ENCODE data around the gene FRMD4A. TPM values are rescaled to one million over a fixed set of nuclear protein-coding genes. Genes with fewer than 3 reads are reported as not detected.

FRMD4A gene
- polyA plus RNA-seq, 1 of the 3 experiments (the other 2 are of a cell fraction) = 37.7 TPM

DNA sequence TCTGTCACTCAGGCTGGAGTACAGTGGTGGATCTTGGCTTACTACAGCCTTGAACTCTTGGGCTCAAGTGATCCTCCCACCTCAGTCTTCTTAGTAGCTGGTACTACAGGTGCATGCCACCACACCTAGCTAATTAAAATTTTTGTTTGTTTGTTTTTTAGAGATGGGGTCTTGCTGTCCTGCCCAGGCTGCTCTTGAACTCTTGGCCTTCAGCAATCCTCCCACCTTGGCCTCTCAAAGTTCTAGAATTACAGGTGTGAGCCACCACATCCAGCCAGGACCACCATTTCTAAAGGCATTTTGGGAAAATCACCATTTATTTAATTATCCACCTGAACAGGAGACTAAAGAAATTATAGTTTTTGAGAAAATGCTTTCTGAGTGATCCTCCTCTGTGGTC, 491.7 kb downstream of the FRMD4A start:
- CTCF ChIA-PET = no interaction called here
- peak overlapping the region in 1 of 2 experiments; percentile 90; a peak in 2 of 4 replicates for H3K27ac ChIP-seq (ENCODE audit: low read depth in 2 of 2, low read length in 1 of 2)
- H3K79me2 ChIP-seq (ENCODE audit: insufficient read depth) = peaks cover 85% of the 10 kb centered on the region
- TF ChIP-seq SMC3 (IDR thresholded peaks at IDR 0.05; ENCODE audit: low read depth, low read length) (no peak), MXI1 (IDR thresholded peaks at IDR 0.05; ENCODE audit: low read depth, low read length) (no peak)
- H3F3A ChIP-seq (replicated peaks; ENCODE audit: insufficient read depth) = peaks cover 9% of the 10 kb centered on the region
- no peak overlapping the region for H3K4me3 ChIP-seq (ENCODE audit: low read depth in 2 of 2, low read length in 1 of 2)
- H3K27me3 ChIP-seq (ENCODE audit: insufficient read depth) = no peaks in the 10 kb centered on the region
- no peak overlapping the region for H3K4me2 ChIP-seq
- peaks cover 22% of the 10 kb centered on the region in 2 experiments for H3K4me1 ChIP-seq (ENCODE audit: control insufficient read depth in 1 of 2, insufficient read depth in 2 of 2, low read depth in 1 of 2, low read length in 1 of 2)
- no peaks in the 10 kb centered on the region for H3K9me2 ChIP-seq
- H3K9me3 ChIP-seq = no peaks in the 10 kb centered on the region
- DNase-seq = no peak
- H4K20me1 ChIP-seq (ENCODE audit: insufficient read depth) = no peaks in the 10 kb centered on the region
- peaks cover 0 to under 1% of the 10 kb centered on the region in 2 experiments for H3K36me3 ChIP-seq (replicated peaks in 1 of 2; ENCODE audit: control insufficient read depth in 1 of 2, insufficient read depth in 2 of 2, low read length in 1 of 2)
- no peak overlapping the region for H3K9ac ChIP-seq
- H2AFZ ChIP-seq (ENCODE audit: low read depth) = no peak overlapping the region
- POLR2A ChIA-PET = no interaction called here

DNA sequence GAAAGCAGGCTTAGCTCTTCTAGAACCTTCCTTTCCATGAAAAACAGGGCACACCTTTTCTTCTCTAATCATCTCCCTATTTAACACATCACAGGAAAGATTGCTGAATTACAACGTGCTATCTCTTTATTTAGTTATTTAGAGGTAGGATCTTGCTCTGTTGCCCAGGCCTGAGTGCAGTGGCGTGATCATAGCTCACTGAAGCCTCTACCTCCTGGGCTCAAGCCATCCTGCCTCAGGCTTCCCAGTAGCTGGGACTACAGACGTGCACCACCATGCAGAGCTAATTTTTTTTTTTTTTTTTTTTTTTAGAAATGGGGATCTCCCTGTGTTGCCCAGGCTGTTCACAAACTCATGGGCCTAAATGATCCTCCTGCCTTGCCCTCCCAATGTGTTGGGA, 492.8 kb downstream of the FRMD4A start:
- WGBS (ENCODE audit: low lambda C conversion rate) = 80% methylated on average over 3 of the region's 3 CpGs
- DNase-seq = no peak
- Histone ChIP-seq H4K20me1 (ENCODE audit: insufficient read depth) (no peaks in the 10 kb centered on the region), H2AFZ (ENCODE audit: low read depth) (no peak overlapping the region), H3F3A (replicated peaks; ENCODE audit: insufficient read depth) (peaks cover 9% of the 10 kb centered on the region), H3K4me2 (no peak overlapping the region), H3K4me1 (ENCODE audit: control insufficient read depth in 1 of 2, insufficient read depth in 2 of 2, low read depth in 1 of 2, low read length in 1 of 2) (peaks cover 21 to 27% of the 10 kb centered on the region in 2 experiments), H3K27me3 (ENCODE audit: insufficient read depth) (no peaks in the 10 kb centered on the region), H3K9ac (no peak overlapping the region), H3K9me2 (no peaks in the 10 kb centered on the region), H3K79me2 (ENCODE audit: insufficient read depth) (peaks cover 85% of the 10 kb centered on the region), H3K36me3 (replicated peaks in 1 of 2; ENCODE audit: control insufficient read depth in 1 of 2, insufficient read depth in 2 of 2, low read length in 1 of 2) (no peaks in the 10 kb centered on the region), H3K4me3 (ENCODE audit: low read depth in 2 of 2, low read length in 1 of 2) (no peak overlapping the region), H3K27ac (ENCODE audit: low read depth in 2 of 2, low read length in 1 of 2) (no peak overlapping the region), H3K9me3 (no peaks in the 10 kb centered on the region)
- POLR2A ChIA-PET = no interaction called here
- CTCF ChIA-PET = no interaction called here
- TF ChIP-seq, protein P1, sequence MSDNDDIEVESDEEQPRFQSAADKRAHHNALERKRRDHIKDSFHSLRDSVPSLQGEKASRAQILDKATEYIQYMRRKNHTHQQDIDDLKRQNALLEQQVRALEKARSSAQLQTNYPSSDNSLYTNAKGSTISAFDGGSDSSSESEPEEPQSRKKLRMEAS (IDR thresholded peaks at IDR 0.05; ENCODE audit: low read depth) = no peak
- no peak for TF ChIP-seq YY1 (IDR thresholded peaks at IDR 0.05; ENCODE audit: low read depth)

DNA sequence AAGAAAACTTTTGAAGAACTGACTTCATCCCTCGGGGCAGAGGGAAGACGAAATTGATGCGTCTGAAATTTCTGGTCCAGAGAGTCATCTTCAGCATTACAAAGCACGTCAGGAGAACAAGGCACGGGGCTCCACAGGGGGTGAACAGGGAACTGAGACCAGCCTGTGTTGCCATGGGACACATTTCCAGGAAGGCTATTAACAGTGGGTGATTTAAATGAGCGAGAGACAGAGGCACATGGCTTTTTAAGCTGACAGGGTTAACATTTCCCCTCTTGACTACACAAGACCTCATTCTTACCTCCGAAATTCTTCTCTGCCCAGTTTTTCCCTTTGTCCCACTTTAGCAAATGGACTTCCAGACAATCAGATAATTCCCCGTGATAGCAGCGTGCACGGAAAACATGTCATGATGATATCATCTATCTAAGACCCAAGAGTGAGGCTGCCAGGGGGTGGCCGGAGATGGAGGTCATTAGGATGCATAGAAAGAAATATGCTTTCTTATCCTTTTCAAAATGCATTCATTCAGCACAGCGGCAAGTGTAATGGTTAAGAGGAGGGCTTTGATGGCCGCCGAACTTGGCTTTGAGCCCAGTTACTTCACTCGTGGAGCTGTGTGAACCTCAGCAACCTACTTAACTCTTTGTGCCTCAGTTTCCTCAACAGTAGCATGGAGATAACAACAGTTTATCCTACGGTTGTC, 496.0 kb downstream of the FRMD4A start:
- Histone ChIP-seq H3F3A (replicated peaks; ENCODE audit: insufficient read depth) (peaks cover 9% of the 10 kb centered on the region), H3K27ac (ENCODE audit: low read depth in 2 of 2, low read length in 1 of 2) (peak overlapping the region; percentile 83 to 87), H3K79me2 (ENCODE audit: insufficient read depth) (peaks cover 94% of the 10 kb centered on the region), H3K4me3 (ENCODE audit: low read depth in 2 of 2, low read length in 1 of 2) (peak overlapping the region; percentile 18 to 29; a peak in 3 of 4 replicates), H3K4me2 (peak overlapping the region; percentile 59), H3K9me3 (no peaks in the 10 kb centered on the region), H2AFZ (ENCODE audit: low read depth) (no peak overlapping the region), H3K4me1 (ENCODE audit: control insufficient read depth in 1 of 2, insufficient read depth in 2 of 2, low read depth in 1 of 2, low read length in 1 of 2) (peaks cover 20 to 25% of the 10 kb centered on the region in 2 experiments), H3K27me3 (ENCODE audit: insufficient read depth) (no peaks in the 10 kb centered on the region), H3K9ac (peak overlapping the region; percentile 50), H3K9me2 (no peaks in the 10 kb centered on the region), H3K36me3 (replicated peaks in 1 of 2; ENCODE audit: control insufficient read depth in 1 of 2, insufficient read depth in 2 of 2, low read length in 1 of 2) (peaks cover 0 to 6% of the 10 kb centered on the region in 2 experiments), H4K20me1 (ENCODE audit: insufficient read depth) (no peaks in the 10 kb centered on the region)
- ChIA-PET CTCF (no interaction called here), POLR2A (no interaction called here)
- DNase-seq = peak; percentile 65
- WGBS (ENCODE audit: low lambda C conversion rate) = 9% methylated on average over 16 of the region's 16 CpGs
- TF ChIP-seq, protein P2, sequence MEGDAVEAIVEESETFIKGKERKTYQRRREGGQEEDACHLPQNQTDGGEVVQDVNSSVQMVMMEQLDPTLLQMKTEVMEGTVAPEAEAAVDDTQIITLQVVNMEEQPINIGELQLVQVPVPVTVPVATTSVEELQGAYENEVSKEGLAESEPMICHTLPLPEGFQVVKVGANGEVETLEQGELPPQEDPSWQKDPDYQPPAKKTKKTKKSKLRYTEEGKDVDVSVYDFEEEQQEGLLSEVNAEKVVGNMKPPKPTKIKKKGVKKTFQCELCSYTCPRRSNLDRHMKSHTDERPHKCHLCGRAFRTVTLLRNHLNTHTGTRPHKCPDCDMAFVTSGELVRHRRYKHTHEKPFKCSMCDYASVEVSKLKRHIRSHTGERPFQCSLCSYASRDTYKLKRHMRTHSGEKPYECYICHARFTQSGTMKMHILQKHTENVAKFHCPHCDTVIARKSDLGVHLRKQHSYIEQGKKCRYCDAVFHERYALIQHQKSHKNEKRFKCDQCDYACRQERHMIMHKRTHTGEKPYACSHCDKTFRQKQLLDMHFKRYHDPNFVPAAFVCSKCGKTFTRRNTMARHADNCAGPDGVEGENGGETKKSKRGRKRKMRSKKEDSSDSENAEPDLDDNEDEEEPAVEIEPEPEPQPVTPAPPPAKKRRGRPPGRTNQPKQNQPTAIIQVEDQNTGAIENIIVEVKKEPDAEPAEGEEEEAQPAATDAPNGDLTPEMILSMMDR (IDR thresholded peaks at IDR 0.05) = no peak
- TF ChIP-seq TAF1 (IDR thresholded peaks at IDR 0.05; ENCODE audit: borderline replicate concordance, low read depth, low read length) = no peak
- TF ChIP-seq EZH2phosphoT487 (IDR thresholded peaks at IDR 0.05; ENCODE audit: borderline replicate concordance, low read depth) = no peak
- no peak for TF ChIP-seq MEF2A (IDR thresholded peaks at IDR 0.05; ENCODE audit: borderline replicate concordance, low read depth)
- TF ChIP-seq, protein P3, sequence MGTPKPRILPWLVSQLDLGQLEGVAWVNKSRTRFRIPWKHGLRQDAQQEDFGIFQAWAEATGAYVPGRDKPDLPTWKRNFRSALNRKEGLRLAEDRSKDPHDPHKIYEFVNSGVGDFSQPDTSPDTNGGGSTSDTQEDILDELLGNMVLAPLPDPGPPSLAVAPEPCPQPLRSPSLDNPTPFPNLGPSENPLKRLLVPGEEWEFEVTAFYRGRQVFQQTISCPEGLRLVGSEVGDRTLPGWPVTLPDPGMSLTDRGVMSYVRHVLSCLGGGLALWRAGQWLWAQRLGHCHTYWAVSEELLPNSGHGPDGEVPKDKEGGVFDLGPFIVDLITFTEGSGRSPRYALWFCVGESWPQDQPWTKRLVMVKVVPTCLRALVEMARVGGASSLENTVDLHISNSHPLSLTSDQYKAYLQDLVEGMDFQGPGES (IDR thresholded peaks at IDR 0.05; ENCODE audit: low read depth, low read length) = no peak
- no peak for TF ChIP-seq GABPA (IDR thresholded peaks at IDR 0.05; ENCODE audit: low read depth)
- peak; percentile 55; the same call in 1 of the 2 replicates for TF ChIP-seq RXRA (IDR thresholded peaks at IDR 0.05; ENCODE audit: borderline replicate concordance, low read depth)
- TF ChIP-seq FOXM1 (IDR thresholded peaks at IDR 0.05; ENCODE audit: low read depth) = no peak
- no peak for TF ChIP-seq FOXJ3 (CRISPR knock-in tag; IDR thresholded peaks at IDR 0.05)
- TF ChIP-seq YY1 (IDR thresholded peaks at IDR 0.05; ENCODE audit: low read depth) = no peak
- TF ChIP-seq NFIC (IDR thresholded peaks at IDR 0.05; ENCODE audit: borderline replicate concordance) = peak; percentile 56
- peak; percentile 32; the same call in 1 of the 2 replicates for TF ChIP-seq RCOR1 (IDR thresholded peaks at IDR 0.05; ENCODE audit: low read length)
- TF ChIP-seq SIN3A (IDR thresholded peaks at IDR 0.05; ENCODE audit: borderline replicate concordance, low read depth, low read length) = peak; percentile 28; the same call in 1 of the 2 replicates
- no peak for TF ChIP-seq SMC3 (IDR thresholded peaks at IDR 0.05; ENCODE audit: low read depth, low read length)
